ENCODE results near the gene AK5. TPM values are rescaled to one million over a fixed set of nuclear protein-coding genes. Genes with fewer than 3 reads are reported as not detected.

The AK5 gene
- total and polyA plus RNA-seq, 11 donors, result 0.14 to 0.91 (median 0.40) TPM; not detected in 2

DNA sequence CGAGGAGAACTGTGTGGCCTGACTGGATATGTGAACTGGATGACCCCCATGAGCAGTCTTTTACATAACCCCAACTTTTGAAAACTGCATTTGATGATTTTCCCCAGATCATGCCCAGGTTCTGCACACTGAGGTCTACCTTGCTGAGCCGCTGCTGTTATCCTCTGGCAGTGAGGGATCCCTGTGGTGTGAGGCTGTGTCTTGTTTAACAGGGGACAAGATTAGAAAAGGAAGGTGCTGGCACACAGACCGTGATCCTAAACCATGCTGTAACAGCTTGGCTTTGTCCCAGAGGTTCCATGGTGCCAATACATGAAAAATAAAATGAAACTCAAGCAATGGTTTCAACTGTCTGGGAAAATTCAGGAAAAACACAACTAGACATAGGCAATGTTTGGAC lies 266.5 kb downstream of the AK5 start:
- peak; percentile 57 to 80 (median 74) for ATAC-seq
- Histone ChIP-seq H3K9me3 (no peaks in the 10 kb centered on the region), H3K27ac (no peak overlapping the region), H3K4me3 (no peak overlapping the region), H3K4me1 (peaks cover 0 to 14% (median 0%) of the 10 kb centered on the region in 12 donors), H3K27me3 (no peaks in the 10 kb centered on the region), H3K36me3 (no peaks in the 10 kb centered on the region)
- intact Hi-C loops (cut with DNase I), result loop anchor here in 2 of 10 donors (5.0 to 10.0 kb wide), 2 partner anchors 134 to 137 kb away; partner anchors contain the start of gene ZZZ3 (in 2 of the 2)
- peak in 2 of 5 donors; percentile 26 to 36 for DNase-seq
- WGBS, 4 donors, result 34 to 45% (median 40%) methylated on average over 3 of the region's 3 CpGs
- TF ChIP-seq, protein P1, sequence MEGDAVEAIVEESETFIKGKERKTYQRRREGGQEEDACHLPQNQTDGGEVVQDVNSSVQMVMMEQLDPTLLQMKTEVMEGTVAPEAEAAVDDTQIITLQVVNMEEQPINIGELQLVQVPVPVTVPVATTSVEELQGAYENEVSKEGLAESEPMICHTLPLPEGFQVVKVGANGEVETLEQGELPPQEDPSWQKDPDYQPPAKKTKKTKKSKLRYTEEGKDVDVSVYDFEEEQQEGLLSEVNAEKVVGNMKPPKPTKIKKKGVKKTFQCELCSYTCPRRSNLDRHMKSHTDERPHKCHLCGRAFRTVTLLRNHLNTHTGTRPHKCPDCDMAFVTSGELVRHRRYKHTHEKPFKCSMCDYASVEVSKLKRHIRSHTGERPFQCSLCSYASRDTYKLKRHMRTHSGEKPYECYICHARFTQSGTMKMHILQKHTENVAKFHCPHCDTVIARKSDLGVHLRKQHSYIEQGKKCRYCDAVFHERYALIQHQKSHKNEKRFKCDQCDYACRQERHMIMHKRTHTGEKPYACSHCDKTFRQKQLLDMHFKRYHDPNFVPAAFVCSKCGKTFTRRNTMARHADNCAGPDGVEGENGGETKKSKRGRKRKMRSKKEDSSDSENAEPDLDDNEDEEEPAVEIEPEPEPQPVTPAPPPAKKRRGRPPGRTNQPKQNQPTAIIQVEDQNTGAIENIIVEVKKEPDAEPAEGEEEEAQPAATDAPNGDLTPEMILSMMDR (IDR thresholded peaks at IDR 0.05), result no peak
- TF ChIP-seq POLR2A (IDR thresholded peaks at IDR 0.05), result no peak

DNA sequence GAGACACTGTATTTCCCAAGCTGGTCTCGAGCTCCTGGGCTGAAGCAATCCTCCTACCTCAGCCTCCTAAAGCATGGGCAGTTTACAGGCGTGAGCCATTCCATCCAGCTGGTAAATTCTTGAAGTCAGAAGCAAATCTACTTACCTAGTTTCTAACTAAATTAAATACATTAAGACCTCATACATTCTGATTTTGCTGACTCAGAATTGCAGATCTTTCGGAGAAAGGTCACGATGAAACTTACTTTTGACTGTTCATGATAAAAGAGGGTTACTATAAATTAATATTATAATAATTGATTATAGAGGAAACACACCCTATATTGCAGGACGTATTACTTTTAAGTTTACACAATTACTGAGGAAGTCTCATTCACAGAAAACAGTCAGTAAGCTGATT lies 268.3 kb downstream of the AK5 start:
- Histone ChIP-seq H3K4me3 (no peak overlapping the region), H3K27ac (no peak overlapping the region), H3K27me3 (no peaks in the 10 kb centered on the region), H3K9me3 (no peaks in the 10 kb centered on the region), H3K4me1 (peaks cover 0 to 7% (median 0%) of the 10 kb centered on the region in 12 donors), H3K36me3 (no peaks in the 10 kb centered on the region)
- intact Hi-C loops (cut with DNase I), result no loop called here
- DNase-seq (no peak), ATAC-seq (no peak)
- TF ChIP-seq, protein P1 (IDR thresholded peaks at IDR 0.05), result no peak
- TF ChIP-seq POLR2A (IDR thresholded peaks at IDR 0.05), result no peak
- 89 to 92% (median 90%) methylated on average over 5 of the region's 5 CpGs for WGBS, 4 donors

DNA sequence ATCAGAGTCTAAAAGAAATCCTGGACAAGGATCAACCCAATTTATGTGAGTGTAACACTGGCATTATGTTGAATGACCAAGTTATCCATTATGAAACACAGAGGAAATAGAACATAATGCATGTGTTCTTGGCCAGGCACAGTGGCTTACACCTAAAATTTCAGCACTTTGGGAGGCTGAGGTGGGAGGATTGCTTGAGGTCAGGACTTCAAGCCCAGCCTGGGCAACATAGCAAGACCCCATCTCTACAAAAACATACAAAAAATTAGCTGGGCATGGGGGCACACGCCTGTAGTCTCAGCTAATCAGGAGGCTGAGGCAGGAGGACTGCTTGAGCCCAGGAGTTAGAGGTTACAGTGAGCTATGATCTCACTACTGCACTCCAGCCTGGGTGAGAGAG lies 270.8 kb downstream of the AK5 start:
- TF ChIP-seq POLR2A (IDR thresholded peaks at IDR 0.05), result no peak
- TF ChIP-seq, protein P1 (IDR thresholded peaks at IDR 0.05), result no peak
- intact Hi-C loops (cut with DNase I), result no loop called here
- H3K9me3 ChIP-seq, result no peaks in the 10 kb centered on the region
- H3K4me1 ChIP-seq, result peaks cover 0 to 3% (median 0%) of the 10 kb centered on the region in 12 donors
- no peak overlapping the region for H3K27ac ChIP-seq
- no peaks in the 10 kb centered on the region for H3K27me3 ChIP-seq
- whole genome bisulfite sequencing, 4 donors, result 93 to 96% (median 94%) methylated on average over 1 of the region's 1 CpG
- DNase-seq, result no peak
- no peaks in the 10 kb centered on the region for H3K36me3 ChIP-seq
- no peak overlapping the region for H3K4me3 ChIP-seq
- ATAC-seq, result no peak

DNA sequence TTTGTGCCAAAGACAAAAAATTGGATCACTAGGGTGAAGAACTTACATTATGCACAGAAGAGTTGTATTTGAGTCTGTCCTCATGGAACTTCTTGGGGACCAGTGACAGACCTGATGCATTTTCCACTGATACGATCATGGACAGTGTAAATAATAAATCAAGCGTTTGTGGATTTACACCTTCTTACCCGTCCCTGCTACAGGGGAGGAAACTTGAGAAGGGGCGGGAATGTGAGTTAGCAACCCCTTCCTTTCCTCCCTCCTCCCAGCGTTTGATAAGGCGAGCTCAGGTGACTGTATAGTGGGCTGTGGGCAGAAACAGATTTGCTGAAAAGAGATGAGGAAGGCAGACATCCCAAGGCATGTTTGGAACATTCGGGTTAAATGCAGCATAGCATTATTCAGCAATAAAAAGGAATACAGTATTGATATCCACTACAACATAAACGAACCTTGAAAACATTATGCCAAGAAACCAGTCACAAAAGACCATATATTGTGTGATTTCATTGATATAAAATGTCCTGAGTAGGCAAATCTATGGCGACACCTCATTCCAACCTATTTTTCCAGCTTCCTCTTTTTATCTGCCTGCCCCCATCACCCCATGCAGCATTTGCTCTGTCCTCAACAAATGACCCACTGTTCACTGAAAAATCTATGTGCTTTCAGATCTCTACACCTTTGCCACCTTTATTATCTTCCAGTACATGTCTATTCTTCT lies 271.9 kb downstream of the AK5 start:
- DNase-seq (no peak), ATAC-seq (no peak)
- Histone ChIP-seq H3K27ac (no peak overlapping the region), H3K27me3 (no peaks in the 10 kb centered on the region), H3K9me3 (no peaks in the 10 kb centered on the region), H3K4me3 (no peak overlapping the region), H3K4me1 (no peaks in the 10 kb centered on the region), H3K36me3 (peaks cover 0 to 2% (median 0%) of the 10 kb centered on the region in 9 donors)
- WGBS, 4 donors, result 50 to 53% (median 52%) methylated on average over 9 of the region's 9 CpGs
- TF ChIP-seq POLR2A (IDR thresholded peaks at IDR 0.05), result no peak
- TF ChIP-seq, protein P1 (IDR thresholded peaks at IDR 0.05), result no peak
- intact Hi-C loops (cut with DNase I), result no loop called here
